HG03103 (cell line): ENCODE measurements around the gene ATP1A3.

Source experiments
- ATAC-seq: cut with Tn5 transposase; IDR thresholded peaks from one replicate; pipeline ENCODE4 v1.9.1; 2021; ENCODE audit warnings: low read depth; ENCODE audit not compliant: unreplicated experiment

Gene ATP1A3

GRCh38 chr19:41930926-41931592 lies 63.0 kb downstream of the ATP1A3 start:
- no peak for ATAC-seq

- no peak for ATAC-seq
These were observed 63.7 kb downstream of the ATP1A3 start for GRCh38 chr19:41930322-41930722.

- no peak for ATAC-seq
These were observed 64.4 kb downstream of the ATP1A3 start for GRCh38 chr19:41929536-41930071.

- ATAC-seq, result no peak
These were observed 65.1 kb downstream of the ATP1A3 start for GRCh38 chr19:41928754-41929535.

GRCh38 chr19:41928221-41928683 lies 65.8 kb downstream of the ATP1A3 start, which contains the start of gene ERFL:
ERFL (minus strand) TSS chr19:41928449; CDS start chr19:41912919, 15,530 bp downstream.
- ATAC-seq, result no peak

GRCh38 chr19:41927497-41928192 lies 66.4 kb downstream of the ATP1A3 start:
- ATAC-seq, result no peak

GRCh38 chr19:41926763-41927496 lies 67.1 kb downstream of the ATP1A3 start:
- no peak for ATAC-seq

- no peak for ATAC-seq
These were observed 67.8 kb downstream of the ATP1A3 start for GRCh38 chr19:41926028-41926762.

- no peak for ATAC-seq
These were observed 68.6 kb downstream of the ATP1A3 start for GRCh38 chr19:41925208-41926003.

GRCh38 chr19:41924151-41925145 lies 69.6 kb downstream of the ATP1A3 start:
- no peak for ATAC-seq

- no peak for ATAC-seq
These were observed 70.8 kb downstream of the ATP1A3 start for GRCh38 chr19:41923045-41923788.

GRCh38 chr19:41922585-41922984 lies 71.4 kb downstream of the ATP1A3 start:
- ATAC-seq, result no peak

- ATAC-seq, result no peak
These were observed 72.2 kb downstream of the ATP1A3 start for GRCh38 chr19:41921577-41922576.

GRCh38 chr19:41920882-41921576 lies 73.0 kb downstream of the ATP1A3 start:
- ATAC-seq, result no peak
